Measurements from ENCODE around the gene ZNF133.

Gene ZNF133

DNA sequence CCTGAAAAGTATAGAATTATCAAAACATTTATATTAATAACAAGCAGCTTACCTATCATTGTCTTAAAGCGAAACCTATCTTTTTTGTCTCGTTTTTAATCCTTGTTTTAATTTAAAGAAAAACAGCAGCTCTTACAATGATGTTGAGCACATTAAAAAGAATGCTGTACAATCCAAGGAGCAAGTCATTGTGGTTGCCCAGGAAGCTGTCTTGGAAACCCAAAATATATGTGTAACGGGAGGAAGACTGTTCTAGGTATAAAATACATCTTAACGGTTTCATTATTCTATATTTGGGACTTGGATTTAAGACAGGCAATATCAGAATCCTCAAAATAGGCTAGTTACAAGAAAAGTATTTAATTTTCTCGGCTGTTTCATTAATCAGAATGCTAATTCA lies 21.7 kb downstream of the ZNF133 start:
- Histone ChIP-seq H3K27ac (ENCODE audit: low read depth, low read length) (no peak overlapping the region), H3K36me3 (ENCODE audit: low read length) (no peaks in the 10 kb centered on the region), H3K9ac (ENCODE audit: low read length) (no peak overlapping the region)

DNA sequence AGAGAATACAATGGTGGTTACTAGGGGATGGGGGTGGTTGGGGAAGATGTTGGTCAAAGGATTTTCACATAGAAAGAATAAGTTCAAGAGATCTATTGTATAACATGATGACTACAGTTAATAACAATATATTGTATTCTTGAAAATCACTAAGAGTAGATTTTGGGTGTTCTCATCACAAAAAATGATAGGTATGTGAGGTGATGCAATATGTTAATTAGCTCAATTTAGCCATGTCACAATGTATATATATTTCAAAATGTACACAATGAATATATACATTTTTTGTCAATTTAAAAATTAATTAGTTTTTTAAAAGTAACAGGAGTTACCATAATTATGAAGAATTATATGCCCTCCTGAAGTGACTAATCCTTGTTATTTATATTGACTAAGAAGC lies 22.3 kb downstream of the ZNF133 start:
- Histone ChIP-seq H3K4me2 (ENCODE audit: low read depth, low read length, poor library complexity, severe bottlenecking) (no peak overlapping the region), H3K4me3 (ENCODE audit: insufficient read depth, low read length, poor library complexity, severe bottlenecking) (no peak overlapping the region), H3F3A (ENCODE audit: insufficient read depth) (no peaks in the 10 kb centered on the region)

More for the DNA sequence above, 21.7 kb downstream of the ZNF133 start:
- Histone ChIP-seq H3K9me2 (replicated peaks; ENCODE audit: insufficient read depth, low read length) (no peaks in the 10 kb centered on the region), H3F3A (ENCODE audit: insufficient read depth) (no peaks in the 10 kb centered on the region), H4K20me1 (ENCODE audit: low read depth, low read length) (no peaks in the 10 kb centered on the region), H3K27me3 (ENCODE audit: low read length) (no peaks in the 10 kb centered on the region), H3K79me2 (ENCODE audit: insufficient read depth, low read length) (no peaks in the 10 kb centered on the region), H3K9me3 (ENCODE audit: insufficient read depth, low read length) (no peaks in the 10 kb centered on the region), H3K4me3 (ENCODE audit: insufficient read depth, low read length, poor library complexity, severe bottlenecking) (no peak overlapping the region), H3K4me2 (ENCODE audit: low read depth, low read length, poor library complexity, severe bottlenecking) (no peak overlapping the region), H2AFZ (ENCODE audit: low read depth, low read length, severe bottlenecking) (no peak overlapping the region)
- TF ChIP-seq, protein P1, sequence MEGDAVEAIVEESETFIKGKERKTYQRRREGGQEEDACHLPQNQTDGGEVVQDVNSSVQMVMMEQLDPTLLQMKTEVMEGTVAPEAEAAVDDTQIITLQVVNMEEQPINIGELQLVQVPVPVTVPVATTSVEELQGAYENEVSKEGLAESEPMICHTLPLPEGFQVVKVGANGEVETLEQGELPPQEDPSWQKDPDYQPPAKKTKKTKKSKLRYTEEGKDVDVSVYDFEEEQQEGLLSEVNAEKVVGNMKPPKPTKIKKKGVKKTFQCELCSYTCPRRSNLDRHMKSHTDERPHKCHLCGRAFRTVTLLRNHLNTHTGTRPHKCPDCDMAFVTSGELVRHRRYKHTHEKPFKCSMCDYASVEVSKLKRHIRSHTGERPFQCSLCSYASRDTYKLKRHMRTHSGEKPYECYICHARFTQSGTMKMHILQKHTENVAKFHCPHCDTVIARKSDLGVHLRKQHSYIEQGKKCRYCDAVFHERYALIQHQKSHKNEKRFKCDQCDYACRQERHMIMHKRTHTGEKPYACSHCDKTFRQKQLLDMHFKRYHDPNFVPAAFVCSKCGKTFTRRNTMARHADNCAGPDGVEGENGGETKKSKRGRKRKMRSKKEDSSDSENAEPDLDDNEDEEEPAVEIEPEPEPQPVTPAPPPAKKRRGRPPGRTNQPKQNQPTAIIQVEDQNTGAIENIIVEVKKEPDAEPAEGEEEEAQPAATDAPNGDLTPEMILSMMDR (IDR thresholded peaks at IDR 0.05; ENCODE audit: insufficient read depth, low read length, poor library complexity, severe bottlenecking), result no peak
- no peak for TF ChIP-seq EZH2phosphoT487 (conservative IDR thresholded peaks at IDR 0.05; ENCODE audit: low read length)

DNA sequence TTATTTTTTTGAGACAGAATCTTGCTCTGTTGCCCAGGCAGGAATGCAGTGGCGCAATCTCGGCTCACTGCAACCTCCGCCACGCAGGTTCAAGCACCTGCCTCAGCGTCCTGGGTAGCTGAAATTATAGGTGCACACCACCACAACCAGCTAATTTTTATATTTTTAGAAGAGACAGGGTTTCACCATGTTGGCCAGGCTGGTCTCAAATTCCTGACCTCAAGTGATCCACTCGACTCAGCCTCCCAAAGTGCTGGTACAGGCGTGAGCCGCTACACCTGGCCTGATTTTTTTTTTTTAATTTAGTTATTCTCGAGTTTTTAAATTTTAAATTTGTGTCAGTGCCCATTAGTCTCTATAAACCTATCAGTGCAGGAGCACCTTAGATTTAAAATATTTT lies 24.4 kb downstream of the ZNF133 start:
- Histone ChIP-seq H3K9ac (ENCODE audit: low read length) (no peak overlapping the region), H4K20me1 (ENCODE audit: low read depth, low read length) (no peaks in the 10 kb centered on the region), H3K4me3 (ENCODE audit: insufficient read depth, low read length, poor library complexity, severe bottlenecking) (no peak overlapping the region), H3K27me3 (ENCODE audit: low read length) (no peaks in the 10 kb centered on the region), H3K79me2 (ENCODE audit: insufficient read depth, low read length) (no peaks in the 10 kb centered on the region), H3K9me2 (replicated peaks; ENCODE audit: insufficient read depth, low read length) (no peaks in the 10 kb centered on the region), H3K4me2 (ENCODE audit: low read depth, low read length, poor library complexity, severe bottlenecking) (no peak overlapping the region), H3F3A (ENCODE audit: insufficient read depth) (no peaks in the 10 kb centered on the region), H2AFZ (ENCODE audit: low read depth, low read length, severe bottlenecking) (no peak overlapping the region), H3K27ac (ENCODE audit: low read depth, low read length) (no peak overlapping the region), H3K36me3 (ENCODE audit: low read length) (no peaks in the 10 kb centered on the region), H3K9me3 (ENCODE audit: insufficient read depth, low read length) (no peaks in the 10 kb centered on the region)
- TF ChIP-seq, protein P1 (IDR thresholded peaks at IDR 0.05; ENCODE audit: insufficient read depth, low read length, poor library complexity, severe bottlenecking), result no peak
- no peak for TF ChIP-seq EZH2phosphoT487 (conservative IDR thresholded peaks at IDR 0.05; ENCODE audit: low read length)

More for the DNA sequence above, 22.3 kb downstream of the ZNF133 start:
- Histone ChIP-seq H3K9me3 (ENCODE audit: insufficient read depth, low read length) (no peaks in the 10 kb centered on the region), H3K9ac (ENCODE audit: low read length) (no peak overlapping the region), H3K36me3 (ENCODE audit: low read length) (no peaks in the 10 kb centered on the region), H3K79me2 (ENCODE audit: insufficient read depth, low read length) (no peaks in the 10 kb centered on the region), H3K27me3 (ENCODE audit: low read length) (no peaks in the 10 kb centered on the region), H4K20me1 (ENCODE audit: low read depth, low read length) (no peaks in the 10 kb centered on the region), H3K9me2 (replicated peaks; ENCODE audit: insufficient read depth, low read length) (no peaks in the 10 kb centered on the region), H3K27ac (ENCODE audit: low read depth, low read length) (no peak overlapping the region), H2AFZ (ENCODE audit: low read depth, low read length, severe bottlenecking) (no peak overlapping the region)
- TF ChIP-seq, protein P1 (IDR thresholded peaks at IDR 0.05; ENCODE audit: insufficient read depth, low read length, poor library complexity, severe bottlenecking), result no peak
- no peak for TF ChIP-seq EZH2phosphoT487 (conservative IDR thresholded peaks at IDR 0.05; ENCODE audit: low read length)
